Upper lobe of left lung (tissue), 6 donors: ENCODE data around the gene RBM45. TPM values are rescaled to one million over a fixed set of nuclear protein-coding genes. Genes with fewer than 3 reads are reported as not detected.

ENCODE experiments used
- ATAC-seq, 2 donors: fragments of 200-7000 bp; cut with Tn5 transposase; one replicate each; pipeline ENCODE4 v1.9.1; 2022; ENCODE audit warnings: mild to moderate bottlenecking in 2 of 2, moderate library complexity in 2 of 2; ENCODE audit not compliant: low FRiP score in 2 of 2
- DNase-seq, 2 donors: peaks; one replicate each; pipeline ENCODE4 v3.0.0-alpha.2; 2019 to 2020
- H3K27ac ChIP-seq, 4 donors: fragments of 200-600 bp; sonication (generic); one replicate each; pipeline ENCODE4 v1.5.1; 2016 to 2019
- H3K27me3 ChIP-seq, 4 donors: fragments of 200-600 bp; sonication (generic); one replicate each; pipeline ENCODE4 v1.5.1; 2017 to 2019
- H3K36me3 ChIP-seq, 4 donors: fragments of 200-600 bp; sonication (generic); one replicate each; pipeline ENCODE4 v1.5.1; 2016 to 2019
- H3K4me1 ChIP-seq, 4 donors: fragments of 200-600 bp; sonication (generic); one replicate each; pipeline ENCODE4 v1.5.1; 2018 to 2019
- H3K4me3 ChIP-seq, 4 donors: fragments of 200-600 bp; sonication (generic); one replicate each; pipeline ENCODE4 v1.5.1; 2017 to 2019; ENCODE audit warnings: mild to moderate bottlenecking in 2 of 4, moderate library complexity in 1 of 4
- H3K9me3 ChIP-seq, 4 donors: fragments of 200-600 bp; sonication (generic); one replicate each; pipeline ENCODE4 v1.5.1; 2018 to 2019
- CTCF ChIP-seq, 6 experiments: fragments of 450-650 bp in 4 of 6; fragments of 200-600 bp in 2 of 6; sonication (generic) in 2 of 6; IDR thresholded peaks; one replicate each; pipeline ENCODE4 v1.5.1; 2016 to 2019; ENCODE audit warnings: antibody characterized with exemption in 6 of 6
- EP300 ChIP-seq, 4 donors: sonication (generic); formaldehyde crosslinking; IDR thresholded peaks; one replicate each; pipeline ENCODE4 v1.5.1; 2017; ENCODE audit warnings: antibody characterized with exemption in 4 of 4, control low read depth in 2 of 4
- POLR2A ChIP-seq, 4 donors: fragments of 450-650 bp; IDR thresholded peaks; one replicate each; pipeline ENCODE4 v1.5.1; 2016 to 2017; ENCODE audit warnings: antibody characterized with exemption in 4 of 4, mild to moderate bottlenecking in 2 of 4
- POLR2AphosphoS5 ChIP-seq, 2 donors: sonication (generic); formaldehyde crosslinking; IDR thresholded peaks; one replicate each; pipeline ENCODE4 v1.5.1; 2017; ENCODE audit warnings: antibody characterized with exemption in 2 of 2
- WGBS, 2 donors: methylation state at CpG; one replicate each; pipeline ENCODE4 v1.1.5; 2017 to 2018; 5-methylcytosine and 5-hydroxymethylcytosine counted together
- total RNA-seq, 6 donors: library from RNA; depleted of rRNA in 4 of 6; stranded (reverse); fragments of >200 nt in 4 of 6; gene quantifications; one replicate each; pipeline versions ENCODE4 v1.1.0 to v1.2.1, GENCODE V29; 2016 to 2021
- donor health status: DM: no; HTN: no; CAD: no; lungs with moderate emphysema.
- donor health status: DM: no; HTN: yes; CAD: no; lungs with severe emphysema.

RBM45 gene
- total RNA-seq, 6 donors from 2014 or later, result 7.5 to 38.8 (median 12.4) TPM

- H3K9me3 ChIP-seq, result no peaks in the 10 kb centered on the region
- H3K4me3 ChIP-seq, result peak overlapping the region in 1 of 4 donors; percentile 22
- TF ChIP-seq CTCF (IDR thresholded peaks at IDR 0.05) (no peak), POLR2A (IDR thresholded peaks at IDR 0.05) (no peak), EP300 (IDR thresholded peaks at IDR 0.05) (no peak), POLR2AphosphoS5 (IDR thresholded peaks at IDR 0.05) (no peak)
- no peaks in the 10 kb centered on the region for H3K27me3 ChIP-seq
- WGBS, 2 donors, result 51 to 58% methylated on average over 5 of the region's 5 CpGs
- peaks cover 0 to 70% (median 8%) of the 10 kb centered on the region in 4 donors for H3K36me3 ChIP-seq
- peak overlapping the region; percentile 12 to 74 (median 30) for H3K27ac ChIP-seq
- H3K4me1 ChIP-seq, result peaks cover 0 to 6% (median 3%) of the 10 kb centered on the region in 4 donors
- DNase-seq, result no peak
- ATAC-seq, result no peak
Measured at GRCh38 chr2:178125862-178126261, 13.6 kb downstream of the RBM45 start.

GRCh38 chr2:178128836-178129630, 16.8 kb downstream of the RBM45 start:
- TF ChIP-seq EP300 (IDR thresholded peaks at IDR 0.05), result no peak
- TF ChIP-seq POLR2AphosphoS5 (IDR thresholded peaks at IDR 0.05), result no peak
- no peak for TF ChIP-seq CTCF (IDR thresholded peaks at IDR 0.05)
- TF ChIP-seq POLR2A (IDR thresholded peaks at IDR 0.05), result no peak
- ATAC-seq (no peak), DNase-seq (no peak)
- Histone ChIP-seq H3K4me1 (peaks cover 0 to 11% (median 6%) of the 10 kb centered on the region in 4 donors), H3K4me3 (no peak overlapping the region), H3K27me3 (no peaks in the 10 kb centered on the region), H3K9me3 (no peaks in the 10 kb centered on the region), H3K27ac (no peak overlapping the region), H3K36me3 (peaks cover 0 to 47% (median 6%) of the 10 kb centered on the region in 4 donors)
- WGBS, 2 donors, result 91 to 94% methylated on average over 5 of the region's 5 CpGs

- TF ChIP-seq POLR2A (IDR thresholded peaks at IDR 0.05) (no peak), EP300 (IDR thresholded peaks at IDR 0.05) (no peak), CTCF (IDR thresholded peaks at IDR 0.05) (no peak), POLR2AphosphoS5 (IDR thresholded peaks at IDR 0.05) (no peak)
- H3K4me3 ChIP-seq, result no peak overlapping the region
- H3K27me3 ChIP-seq, result no peaks in the 10 kb centered on the region
- H3K27ac ChIP-seq, result no peak overlapping the region
- WGBS, 2 donors, result 92 to 96% methylated on average over 5 of the region's 5 CpGs
- H3K4me1 ChIP-seq, result peaks cover 0 to 7% (median 3%) of the 10 kb centered on the region in 4 donors
- DNase-seq, result no peak
- H3K36me3 ChIP-seq, result peaks cover 0 to 28% (median 4%) of the 10 kb centered on the region in 4 donors
- H3K9me3 ChIP-seq, result no peaks in the 10 kb centered on the region
- ATAC-seq, result no peak
Measured at GRCh38 chr2:178136321-178137025, 24.2 kb downstream of the RBM45 start.

GRCh38 chr2:178142274-178143065, 30.2 kb downstream of the RBM45 start:
- WGBS, 2 donors, result 70% methylated on average over 5 of the region's 5 CpGs
- H3K36me3 ChIP-seq, result no peaks in the 10 kb centered on the region
- no peak overlapping the region for H3K4me3 ChIP-seq
- H3K27ac ChIP-seq, result no peak overlapping the region
- H3K4me1 ChIP-seq, result no peaks in the 10 kb centered on the region
- H3K9me3 ChIP-seq, result no peaks in the 10 kb centered on the region
- H3K27me3 ChIP-seq, result no peaks in the 10 kb centered on the region
- ATAC-seq (no peak), DNase-seq (no peak)
- TF ChIP-seq POLR2AphosphoS5 (IDR thresholded peaks at IDR 0.05), result no peak
- TF ChIP-seq POLR2A (IDR thresholded peaks at IDR 0.05), result no peak

- no peaks in the 10 kb centered on the region for H3K9me3 ChIP-seq
- H3K27me3 ChIP-seq, result no peaks in the 10 kb centered on the region
- DNase-seq, result no peak
- no peaks in the 10 kb centered on the region for H3K4me1 ChIP-seq
- no peak for TF ChIP-seq POLR2A (IDR thresholded peaks at IDR 0.05)
- no peak for TF ChIP-seq POLR2AphosphoS5 (IDR thresholded peaks at IDR 0.05)
- no peak for TF ChIP-seq CTCF (IDR thresholded peaks at IDR 0.05)
- TF ChIP-seq EP300 (IDR thresholded peaks at IDR 0.05), result no peak
- H3K36me3 ChIP-seq, result no peaks in the 10 kb centered on the region
- no peak overlapping the region for H3K27ac ChIP-seq
- no peak overlapping the region for H3K4me3 ChIP-seq
- ATAC-seq, result no peak
Measured at GRCh38 chr2:178143481-178143880, 31.2 kb downstream of the RBM45 start.
